DOHH2 (cell line): ENCODE results near the gene MAP2K5.
A peak's percentile ranks its signal among the peaks of the same experiment; 100 is the strongest.

Experiments used
- H3F3A ChIP-seq: fragments of 200-600 bp; sonication (generic), shearing (Covaris generic); 2 replicates; pipeline ENCODE4 v1.6.0; 2016; ENCODE audit warnings: antibody characterized with exemption, mild to moderate bottlenecking; ENCODE audit not compliant: control insufficient read depth, insufficient read depth
- H3K27ac ChIP-seq: fragments of 200-600 bp; sonication (generic); 2 replicates; pipeline ENCODE4 v1.5.1; 2014; ENCODE audit warnings: low read depth, mild to moderate bottlenecking, low read length, moderate library complexity
- H3K27me3 ChIP-seq: fragments of 200-600 bp; sonication (generic); 2 replicates; pipeline ENCODE4 v1.6.1; 2014; ENCODE audit warnings: mild to moderate bottlenecking, low read length, mixed read lengths; ENCODE audit not compliant: control insufficient read depth
- H3K36me3 ChIP-seq: fragments of 200-600 bp; sonication (generic); 2 replicates; pipeline ENCODE4 v1.6.1; 2014; ENCODE audit warnings: mild to moderate bottlenecking, low read length, moderate library complexity, mixed read lengths; ENCODE audit not compliant: control insufficient read depth
- H3K4me1 ChIP-seq: fragments of 200-600 bp; sonication (generic); 2 replicates; pipeline ENCODE4 v1.6.1; 2014; ENCODE audit warnings: mild to moderate bottlenecking, low read length, mixed read lengths; ENCODE audit not compliant: control insufficient read depth
- H3K4me2 ChIP-seq: fragments of 200-600 bp; sonication (generic); 2 replicates; pipeline ENCODE4 v1.6.0; 2014; ENCODE audit warnings: mild to moderate bottlenecking, low read length, moderate library complexity
- H3K4me3 ChIP-seq: fragments of 200-600 bp; sonication (generic); 2 replicates; pipeline ENCODE4 v1.5.1; 2014; ENCODE audit warnings: mild to moderate bottlenecking, low read length, mixed read lengths
- H3K79me2 ChIP-seq: fragments of 200-600 bp; sonication (generic); 2 replicates; pipeline ENCODE4 v1.6.1; 2014; ENCODE audit warnings: mild to moderate bottlenecking, low read length, mixed read lengths; ENCODE audit not compliant: control insufficient read depth
- H3K9me2 ChIP-seq: fragments of 200-600 bp; sonication (generic); replicated peaks from 2 replicates; pipeline ENCODE4 v1.6.1; 2014; ENCODE audit warnings: mild to moderate bottlenecking, low read length, mixed read lengths; ENCODE audit not compliant: control insufficient read depth
- H3K9me3 ChIP-seq: fragments of 200-600 bp; sonication (generic); 2 replicates; pipeline ENCODE4 v1.6.1; 2014; ENCODE audit warnings: antibody characterized with exemption, low read length, mixed read lengths; ENCODE audit not compliant: control insufficient read depth, insufficient read depth
- H4K20me1 ChIP-seq: fragments of 200-600 bp; sonication (generic); 2 replicates; pipeline ENCODE4 v1.6.0; 2014; ENCODE audit warnings: low read depth, mild to moderate bottlenecking, antibody characterized with exemption, low read length, moderate library complexity; ENCODE audit not compliant: control insufficient read depth, insufficient read depth
- CTCF ChIP-seq: fragments of 200-600 bp; sonication (generic); IDR thresholded peaks from one replicate; pipeline ENCODE4 v1.5.1; 2014; ENCODE audit warnings: antibody characterized with exemption, mild to moderate bottlenecking, low read depth, low read length; ENCODE audit not compliant: poor library complexity, severe bottlenecking
- EZH2phosphoT487 ChIP-seq: fragments of 200-600 bp; sonication (generic); IDR thresholded peaks from 2 replicates; pipeline ENCODE4 v1.6.1; 2017; ENCODE audit warnings: borderline replicate concordance, mild to moderate bottlenecking, antibody characterized with exemption, low read length, moderate library complexity, mixed read lengths

The MAP2K5 gene

GRCh38 chr15:67850994-67851571 is 308.6 kb downstream of the MAP2K5 start:
- no peaks in the 10 kb centered on the region for H4K20me1 ChIP-seq
- no peaks in the 10 kb centered on the region for H3K9me2 ChIP-seq
- H3K9me3 ChIP-seq: peaks cover 4% of the 10 kb centered on the region; the same call in 1 of the 2 replicates
- TF ChIP-seq CTCF: no peak
- TF ChIP-seq EZH2phosphoT487: no peak
- no peaks in the 10 kb centered on the region for H3K27me3 ChIP-seq
- H3F3A ChIP-seq: peaks cover 9% of the 10 kb centered on the region; the same call in 1 of the 2 replicates
- H3K27ac ChIP-seq: peak overlapping the region; percentile 48
- H3K4me2 ChIP-seq: peak overlapping the region; percentile 56
- peak overlapping the region; percentile 42 for H3K4me3 ChIP-seq
- H3K79me2 ChIP-seq: no peaks in the 10 kb centered on the region
- H3K4me1 ChIP-seq: peaks cover 76% of the 10 kb centered on the region
- no peaks in the 10 kb centered on the region for H3K36me3 ChIP-seq

GRCh38 chr15:67852418-67852817 is 309.9 kb downstream of the MAP2K5 start:
- Histone ChIP-seq H3K4me2 (peak overlapping the region; percentile 62), H3K4me1 (peaks cover 76% of the 10 kb centered on the region), H4K20me1 (no peaks in the 10 kb centered on the region), H3K27me3 (no peaks in the 10 kb centered on the region), H3K36me3 (no peaks in the 10 kb centered on the region), H3F3A (peaks cover 10% of the 10 kb centered on the region; the same call in 1 of the 2 replicates), H3K9me2 (no peaks in the 10 kb centered on the region), H3K9me3 (peaks cover 4% of the 10 kb centered on the region; the same call in 1 of the 2 replicates), H3K4me3 (peak overlapping the region; percentile 36), H3K79me2 (no peaks in the 10 kb centered on the region), H3K27ac (peak overlapping the region; percentile 38)
- TF ChIP-seq EZH2phosphoT487 (no peak), CTCF (no peak)

GRCh38 chr15:67853454-67853853 is 311.0 kb downstream of the MAP2K5 start:
- Histone ChIP-seq H3K9me2 (no peaks in the 10 kb centered on the region), H3K36me3 (no peaks in the 10 kb centered on the region), H3K4me2 (peak overlapping the region; percentile 62), H3K27me3 (no peaks in the 10 kb centered on the region), H3K4me3 (peak overlapping the region; percentile 36), H4K20me1 (no peaks in the 10 kb centered on the region), H3K27ac (peak overlapping the region; percentile 38; the same call in 1 of the 2 replicates), H3F3A (peaks cover 10% of the 10 kb centered on the region; the same call in 1 of the 2 replicates), H3K79me2 (no peaks in the 10 kb centered on the region), H3K9me3 (peaks cover 4% of the 10 kb centered on the region; the same call in 1 of the 2 replicates), H3K4me1 (peaks cover 75% of the 10 kb centered on the region)
- no peak for TF ChIP-seq CTCF
- TF ChIP-seq EZH2phosphoT487: no peak
